ENCODE results near the gene DUSP5.

DUSP5 gene

DNA sequence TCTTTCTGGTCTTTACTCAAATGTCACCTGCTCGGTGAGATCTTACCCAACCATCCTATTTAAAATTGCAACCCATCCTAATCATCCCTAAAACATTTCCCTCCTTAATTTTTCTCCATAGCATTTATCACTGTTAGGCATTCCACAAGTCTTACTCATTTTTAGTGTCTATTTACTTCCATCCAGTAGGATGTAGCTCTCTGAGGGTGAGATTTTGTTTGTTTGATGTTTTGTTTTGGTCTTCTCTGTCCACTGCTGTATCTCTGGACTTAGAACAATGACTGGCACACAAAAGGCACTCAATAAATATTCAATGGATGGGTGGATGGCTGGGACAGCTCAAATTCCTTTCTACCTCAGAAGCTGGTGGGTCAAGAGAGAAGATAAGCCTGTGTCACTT, 15.8 kb upstream of the DUSP5 start:
- no peak for DNase-seq

DNA sequence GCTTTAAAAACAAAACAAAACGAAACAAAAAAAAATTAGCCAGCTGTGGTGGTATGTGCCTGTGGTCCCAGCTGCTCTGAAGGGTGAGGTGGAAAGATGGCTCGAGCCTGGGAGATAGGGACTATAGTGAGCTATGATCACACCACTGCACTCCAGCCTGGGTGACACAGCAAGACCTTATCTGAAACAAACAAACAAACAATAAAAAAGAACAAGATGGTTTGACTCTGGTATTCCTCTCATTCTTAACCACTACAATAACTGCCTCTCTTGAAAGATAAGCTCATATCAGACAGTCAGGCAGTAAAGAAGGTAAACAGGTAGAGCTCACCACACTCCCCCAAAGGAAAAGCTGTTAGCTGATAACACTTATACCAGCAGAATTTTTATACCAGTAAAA, 14.1 kb upstream of the DUSP5 start:
- DNase-seq, result no peak

DNA sequence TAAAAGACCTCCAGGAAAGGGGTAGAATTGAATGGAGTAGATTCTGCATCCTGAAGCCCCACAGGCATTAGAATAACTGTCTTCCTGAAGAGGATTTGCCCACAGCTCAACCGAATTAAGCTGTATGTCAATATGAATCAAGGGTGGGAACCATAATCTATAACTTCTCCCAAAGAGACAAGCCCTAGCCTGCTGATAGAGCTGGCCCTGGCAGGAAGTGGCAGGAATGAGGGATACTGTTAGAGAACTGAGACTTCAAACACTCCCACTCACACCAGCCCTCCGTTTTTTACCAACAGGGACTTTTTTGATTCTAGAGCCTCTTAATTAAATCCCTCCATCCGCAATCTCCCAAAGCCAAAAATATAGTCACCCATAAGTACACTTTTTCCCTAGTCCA, 12.2 kb upstream of the DUSP5 start:
- DNase-seq, result no peak

DNA sequence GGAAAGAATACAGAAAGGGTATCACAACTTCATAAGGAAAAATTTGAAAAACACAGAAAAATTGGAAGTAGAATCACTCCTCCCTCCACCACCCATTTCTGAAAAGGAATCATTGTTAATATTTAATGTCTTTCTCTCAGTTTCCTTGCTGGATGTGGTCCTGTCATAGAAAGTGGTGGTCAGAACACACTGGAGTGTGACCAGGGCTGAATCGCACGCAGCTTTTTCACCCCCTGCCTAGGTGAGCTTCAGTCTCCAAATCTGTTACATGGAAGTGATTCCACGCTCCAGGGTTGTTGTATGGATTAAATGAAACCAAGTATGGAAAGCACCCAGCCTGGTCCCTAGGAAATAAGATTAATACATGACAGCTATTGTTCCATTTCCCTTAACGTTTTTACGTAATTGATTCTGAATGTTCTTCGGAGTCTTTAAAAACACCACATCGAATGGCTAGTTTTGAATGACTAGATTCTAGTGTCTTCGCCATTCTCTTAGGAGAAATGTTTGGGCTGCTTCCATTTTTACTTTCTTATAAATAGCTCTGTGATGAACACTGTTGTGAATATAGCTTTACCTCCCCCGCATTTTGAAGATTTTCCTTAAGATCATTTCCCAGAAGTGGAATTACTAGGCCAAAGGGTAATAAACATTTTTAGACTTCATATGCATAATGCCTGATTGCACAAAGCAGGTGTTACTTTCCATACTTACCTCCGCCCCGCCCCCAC, 10.9 kb upstream of the DUSP5 start:
- DNase-seq, result no peak

DNA sequence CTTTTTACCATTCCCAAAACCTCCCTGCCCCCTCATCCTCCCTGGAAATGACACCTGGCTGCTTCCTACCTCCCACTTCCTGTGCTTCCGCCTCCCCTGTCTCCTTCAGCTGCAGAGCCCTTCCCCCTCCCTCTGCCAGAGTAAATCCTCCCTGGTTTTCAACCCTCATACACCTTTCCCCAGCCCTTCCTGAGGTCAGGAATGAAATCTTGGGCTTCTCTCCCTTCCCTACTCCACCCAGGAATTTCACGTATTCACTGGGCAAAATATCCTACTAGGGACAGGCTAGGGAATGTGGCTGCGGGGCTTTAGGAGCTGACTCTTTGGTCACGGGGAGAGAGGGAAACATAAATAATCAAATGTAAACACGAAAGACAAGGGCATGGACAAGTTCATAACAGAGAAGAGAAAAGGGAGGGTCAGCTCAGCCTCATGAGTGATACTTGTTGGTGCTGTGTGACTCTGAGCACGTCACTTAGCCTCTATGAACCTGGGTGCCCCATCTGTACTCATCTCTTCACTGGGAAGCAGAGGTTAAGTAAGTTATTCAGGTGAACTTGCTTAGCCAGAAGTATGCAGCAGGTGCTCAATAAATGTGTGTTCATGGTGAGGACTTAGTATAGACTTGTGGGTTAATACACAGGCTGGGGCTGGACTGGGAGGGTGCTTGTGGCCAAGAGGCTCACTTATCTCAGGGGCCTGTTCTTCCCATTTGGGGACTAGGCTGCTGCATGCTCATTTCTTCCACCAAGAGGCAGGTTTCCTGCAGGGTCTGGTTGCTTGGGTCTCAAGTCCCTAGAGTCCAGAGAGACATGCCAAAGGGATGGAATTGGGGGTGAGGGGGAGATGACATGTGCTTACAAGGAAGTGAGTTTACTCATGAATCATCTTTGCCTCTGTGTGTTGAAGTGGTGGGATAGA, 10.0 kb upstream of the DUSP5 start:
- peak; percentile 8 for DNase-seq

DNA sequence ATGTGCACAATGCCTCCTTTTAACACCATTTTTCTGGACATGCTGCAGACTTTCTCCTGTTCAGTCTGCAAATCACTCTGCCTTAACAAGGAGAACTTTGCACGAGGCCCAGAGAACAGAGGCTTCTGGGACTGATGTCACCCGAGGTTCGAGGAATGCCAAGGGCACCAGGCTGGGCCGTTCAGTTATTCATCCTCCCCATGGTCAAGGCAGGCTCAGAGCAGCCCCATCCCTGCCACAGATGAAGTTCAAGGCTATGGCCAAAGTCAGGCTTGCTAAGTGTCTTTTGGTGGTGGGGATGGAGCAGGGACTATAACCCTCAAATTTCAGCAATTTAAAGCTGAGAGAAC, 9.4 kb upstream of the DUSP5 start:
- no peak for DNase-seq

DNA sequence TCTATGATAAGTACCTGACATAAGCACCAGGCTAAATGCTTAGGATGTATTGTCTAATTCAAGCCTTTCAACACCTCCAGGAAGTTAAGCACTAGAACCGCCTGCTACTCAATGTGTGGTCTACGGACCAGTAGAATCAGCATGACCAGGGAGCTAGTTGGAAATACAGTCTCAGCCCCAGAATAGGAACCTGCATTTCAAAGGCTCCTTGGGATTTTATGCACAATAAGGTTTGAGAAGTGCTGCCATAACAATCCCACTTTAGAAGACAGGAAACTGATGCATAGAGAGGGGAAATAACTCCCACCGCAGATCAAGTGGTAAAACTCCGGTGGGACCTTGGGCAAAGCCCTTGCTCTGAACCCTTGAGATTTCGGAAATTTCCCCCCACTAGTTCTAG, 8.8 kb upstream of the DUSP5 start:
- DNase-seq, result no peak

DNA sequence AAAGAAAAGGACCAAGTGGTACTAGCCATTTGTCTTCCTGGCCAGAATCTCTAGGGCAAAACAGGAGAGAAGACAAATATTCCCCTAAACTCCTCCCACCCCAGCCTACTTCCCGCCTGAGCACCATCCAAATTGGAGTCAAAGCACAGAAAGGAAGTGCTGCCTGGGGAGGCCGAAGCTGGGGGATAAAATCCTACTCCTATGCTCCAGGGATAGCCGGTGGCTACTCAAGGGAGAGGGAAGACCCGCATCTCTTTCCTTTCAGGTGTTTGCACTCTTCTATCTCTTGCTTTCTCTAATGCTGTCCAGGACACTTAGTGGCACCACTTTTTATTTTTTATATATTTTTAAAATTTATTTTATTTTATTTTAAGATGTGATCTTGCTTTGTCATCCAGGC, 7.1 kb upstream of the DUSP5 start:
- DNase-seq, result no peak

DNA sequence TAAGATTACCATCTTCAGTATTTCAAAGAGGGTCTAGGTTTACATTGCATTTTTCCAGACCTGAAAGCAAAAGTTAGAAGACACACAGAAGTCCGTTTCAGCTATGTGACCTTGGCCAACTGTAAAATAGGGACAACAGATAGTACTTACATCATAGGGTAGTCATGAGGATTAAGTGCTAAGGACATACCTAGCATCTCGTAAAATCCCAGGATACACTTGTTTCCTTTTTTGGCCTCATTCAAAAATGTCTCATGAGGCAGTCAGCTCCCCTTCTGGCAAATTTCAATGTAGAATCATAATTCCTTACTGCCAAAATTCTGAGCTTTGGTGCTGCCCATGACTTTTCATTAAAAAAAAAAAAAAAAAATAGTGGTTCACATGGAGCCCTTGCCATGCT, 6.4 kb upstream of the DUSP5 start:
- DNase-seq, result no peak

DNA sequence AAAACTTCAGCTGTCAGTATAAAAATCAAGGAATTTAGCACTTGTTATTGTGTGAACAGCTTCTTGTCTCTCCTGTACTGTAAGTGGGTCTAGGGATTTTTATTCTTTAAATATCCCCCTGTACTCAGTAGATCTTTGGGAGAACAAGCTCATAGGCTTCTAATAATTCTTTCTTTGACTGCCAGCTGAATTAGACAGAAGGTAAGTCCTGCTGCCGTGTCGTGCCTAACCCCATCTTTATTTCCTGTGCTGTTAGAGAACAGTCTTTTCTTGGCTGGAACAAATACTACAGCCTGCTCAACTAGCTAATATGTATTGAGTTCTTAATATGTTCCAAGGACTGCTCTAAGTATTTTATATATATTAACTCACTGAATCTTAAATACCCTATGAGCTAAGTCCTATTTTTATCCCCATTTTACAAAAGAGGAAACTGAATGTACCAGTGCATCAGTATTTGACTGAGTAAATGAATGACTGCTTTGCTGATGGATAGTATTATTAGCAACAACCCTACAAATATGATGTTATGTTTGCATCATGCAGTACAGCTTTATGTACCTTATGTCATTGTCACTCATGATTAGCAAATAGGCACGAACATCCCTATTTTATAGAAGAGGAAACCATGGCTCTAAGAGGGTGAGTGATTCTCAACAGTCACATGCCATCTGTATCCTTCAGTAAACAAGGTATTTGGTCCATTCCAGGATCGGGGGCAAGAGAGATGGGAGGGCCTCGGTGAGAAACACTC, 5.5 kb upstream of the DUSP5 start:
- no peak for DNase-seq

DNA sequence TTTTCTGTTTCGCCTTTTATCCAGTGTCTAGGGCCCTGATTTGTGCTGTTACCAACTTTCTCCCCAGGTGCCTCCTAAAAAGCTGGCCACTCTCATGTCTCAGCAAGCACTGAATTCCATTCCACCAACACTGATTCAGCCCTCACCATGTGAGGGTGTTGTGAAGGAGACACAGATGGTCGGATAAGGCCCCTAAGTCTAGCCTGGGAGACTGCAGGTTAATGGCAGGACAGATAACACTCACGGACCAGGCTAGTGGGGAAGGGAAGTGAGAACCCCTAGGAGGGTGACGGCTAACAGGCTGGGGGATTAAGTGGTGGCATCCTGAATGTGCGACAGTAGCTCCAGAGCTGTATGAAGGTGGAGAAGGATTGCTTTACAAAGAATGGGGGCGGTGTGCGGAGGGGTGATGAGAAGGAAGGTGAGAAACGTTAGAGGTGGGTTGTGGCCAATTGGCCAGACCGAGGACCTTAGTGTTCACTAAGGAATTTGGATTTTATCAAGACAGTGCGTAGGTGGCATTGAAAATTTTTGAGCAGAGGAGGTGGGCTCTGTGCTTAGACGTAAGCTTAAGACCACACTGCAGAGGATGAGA, 3.8 kb upstream of the DUSP5 start:
- no peak for DNase-seq

DNA sequence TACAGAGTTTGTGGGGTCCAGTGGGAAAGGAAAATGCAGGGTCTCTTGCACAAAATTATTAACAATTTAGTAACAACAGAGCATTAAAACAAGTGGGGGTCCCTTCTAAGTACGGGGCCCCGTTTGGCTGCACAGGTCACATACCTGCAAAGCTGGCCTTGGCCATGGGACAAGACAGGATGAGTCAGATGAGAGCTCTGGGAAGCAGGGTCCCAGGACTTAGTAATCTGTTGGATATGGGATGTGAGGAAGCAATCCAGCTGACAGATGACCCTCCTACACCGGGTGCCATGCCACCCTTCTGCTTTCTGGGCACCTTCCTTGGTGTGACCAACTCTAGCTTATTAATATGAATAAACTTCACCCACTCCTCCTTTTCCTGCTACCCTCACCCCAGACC, 3.2 kb upstream of the DUSP5 start:
- DNase-seq, result no peak

DNA sequence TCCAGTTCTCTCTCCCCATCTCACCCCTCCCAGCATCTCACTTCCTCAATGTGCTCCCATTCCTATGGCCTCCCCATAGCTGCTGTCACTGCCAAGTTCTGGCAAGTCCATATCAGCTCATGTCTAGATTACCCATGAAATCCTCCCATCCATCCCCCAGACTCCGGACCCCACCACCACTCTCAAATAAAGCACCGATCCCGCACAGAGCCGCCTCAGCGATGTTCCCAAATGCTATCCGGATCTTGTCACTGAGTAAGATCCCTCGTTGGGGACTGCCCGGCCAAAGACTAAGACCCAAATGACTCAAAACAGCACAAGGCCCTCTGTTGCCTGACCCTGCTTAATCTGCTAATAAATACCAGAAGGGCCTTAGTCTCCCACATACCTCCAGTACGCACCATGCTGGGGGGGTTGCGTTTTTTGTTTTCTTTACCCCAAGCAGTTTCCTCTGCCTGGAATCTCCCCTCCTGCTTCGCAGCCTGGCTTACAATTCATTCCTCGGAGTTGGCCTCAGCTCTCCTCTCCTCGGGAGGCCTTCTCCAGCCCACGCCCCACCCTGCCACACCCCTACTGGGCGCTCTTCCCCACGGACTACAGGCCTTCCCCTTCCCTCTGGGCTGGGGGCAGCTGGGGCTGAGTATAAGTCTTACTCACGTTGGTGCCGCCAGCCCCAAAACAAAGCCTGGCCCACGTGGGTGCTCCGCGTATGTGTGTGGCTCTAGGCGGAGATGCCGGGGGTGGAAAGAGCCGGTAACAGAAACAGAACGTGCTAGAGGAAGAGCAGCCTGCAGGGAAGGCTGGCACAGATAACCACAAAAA, 1.8 kb upstream of the DUSP5 start:
- DNase-seq, result no peak

DNA sequence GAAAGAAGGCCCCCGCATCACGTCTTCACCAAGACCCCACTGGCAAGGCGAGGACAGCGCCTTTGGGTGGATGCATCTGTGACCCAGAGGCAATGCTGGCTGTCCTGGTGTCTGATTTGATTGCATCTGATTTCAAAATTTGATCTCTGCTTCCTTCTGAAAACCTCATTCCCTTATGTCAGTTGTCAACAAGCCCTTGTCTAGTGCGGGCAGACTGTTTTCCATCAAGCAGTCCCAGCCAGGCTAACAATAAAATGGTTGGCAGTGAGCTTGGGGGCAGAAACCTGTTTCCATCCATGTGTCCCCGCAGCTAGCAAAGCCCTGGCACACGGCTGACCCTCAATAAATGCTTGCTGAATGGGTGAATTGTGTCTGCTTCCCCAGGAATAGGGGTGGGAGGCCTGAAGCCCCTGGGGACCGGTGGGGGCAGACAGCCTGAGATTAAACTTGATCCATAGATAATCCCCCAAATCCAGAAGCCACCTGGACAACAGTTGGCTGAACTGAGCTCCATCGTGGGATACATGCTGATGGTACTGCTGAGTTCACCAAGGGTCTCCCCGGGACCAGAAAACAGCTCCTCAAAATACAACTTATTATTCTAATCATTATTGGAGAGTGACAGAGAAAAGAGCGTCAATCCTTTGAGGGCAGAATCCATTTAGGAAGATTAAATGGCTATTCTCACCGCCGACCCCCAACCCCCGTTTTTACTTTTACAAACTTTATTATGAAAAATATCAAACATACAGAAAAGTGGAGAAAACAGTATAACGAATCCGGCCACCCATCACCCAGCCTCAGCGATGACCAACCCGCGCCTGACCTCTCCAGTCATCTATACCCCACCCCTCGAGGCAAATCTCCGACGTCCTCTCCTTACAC, 912 bp upstream of the DUSP5 start:
- no peak for DNase-seq

DNA sequence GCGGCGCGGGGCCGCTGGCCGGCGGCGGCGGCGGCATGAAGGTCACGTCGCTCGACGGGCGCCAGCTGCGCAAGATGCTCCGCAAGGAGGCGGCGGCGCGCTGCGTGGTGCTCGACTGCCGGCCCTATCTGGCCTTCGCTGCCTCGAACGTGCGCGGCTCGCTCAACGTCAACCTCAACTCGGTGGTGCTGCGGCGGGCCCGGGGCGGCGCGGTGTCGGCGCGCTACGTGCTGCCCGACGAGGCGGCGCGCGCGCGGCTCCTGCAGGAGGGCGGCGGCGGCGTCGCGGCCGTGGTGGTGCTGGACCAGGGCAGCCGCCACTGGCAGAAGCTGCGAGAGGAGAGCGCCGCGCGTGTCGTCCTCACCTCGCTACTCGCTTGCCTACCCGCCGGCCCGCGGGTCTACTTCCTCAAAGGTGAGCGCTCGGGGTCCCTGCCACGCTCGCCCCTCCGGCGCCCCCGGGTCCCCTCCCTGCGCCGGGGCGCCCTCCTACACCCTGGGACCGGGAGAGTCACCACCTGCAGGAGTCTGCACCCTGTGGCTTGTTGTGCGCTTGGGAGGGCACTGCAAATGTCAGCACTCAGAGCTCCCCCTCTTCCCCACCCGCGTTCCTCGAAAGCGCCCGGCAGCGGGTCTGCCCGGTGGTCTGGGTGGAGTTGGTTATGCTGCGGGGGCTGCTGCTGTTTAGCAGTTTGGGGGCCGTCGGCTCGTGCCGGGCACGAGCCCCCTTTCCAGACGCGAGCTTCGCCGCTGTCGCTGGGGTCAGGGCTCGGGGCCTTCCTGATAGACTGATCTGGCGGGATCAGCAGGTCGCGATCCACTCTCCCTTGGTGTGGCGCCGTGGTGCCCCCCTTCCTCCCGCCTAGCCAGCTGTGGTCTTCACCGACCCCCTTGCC, 627 bp downstream of the DUSP5 start:
- DNase-seq, result peak; percentile 36

DNA sequence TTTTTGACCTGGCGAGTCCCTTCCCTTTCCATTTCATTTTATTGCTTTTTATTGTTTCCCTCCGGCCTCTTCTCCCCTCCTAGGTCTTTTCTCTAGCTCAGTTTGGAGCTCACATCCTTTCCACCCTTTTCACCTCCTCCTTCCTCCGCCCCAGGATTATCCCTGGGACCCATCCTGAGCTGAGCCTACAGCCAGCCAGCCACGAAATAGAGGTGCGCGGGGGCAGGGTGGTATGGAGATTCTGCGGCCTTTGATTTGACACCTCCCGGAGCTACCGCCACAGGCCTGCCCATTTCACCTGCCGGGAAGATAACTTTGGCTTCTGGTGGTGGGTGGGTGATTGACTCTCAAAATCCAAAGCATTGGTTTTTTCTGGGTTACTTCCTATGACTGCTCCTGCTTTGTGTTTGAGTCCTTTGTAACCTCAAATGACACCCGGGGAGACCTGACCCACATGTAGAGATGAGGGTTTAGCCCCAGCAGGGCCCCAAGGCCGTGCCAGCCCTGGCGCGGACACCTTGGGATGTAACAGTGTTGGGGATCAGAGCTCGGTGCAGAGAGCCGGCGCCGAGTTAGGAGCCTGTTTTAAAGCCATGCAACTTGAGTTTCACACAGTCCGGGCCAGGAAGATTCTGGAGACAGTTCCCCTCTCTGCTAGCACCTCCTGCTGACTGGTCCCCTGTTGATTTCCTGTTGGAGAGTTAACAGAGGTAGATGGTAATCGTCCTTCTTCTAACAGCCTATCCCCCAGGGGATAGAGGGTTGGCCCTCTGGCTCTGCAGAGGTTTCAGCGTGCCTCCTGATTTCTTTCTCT, 1.5 kb downstream of the DUSP5 start:
- no peak for DNase-seq

DNA sequence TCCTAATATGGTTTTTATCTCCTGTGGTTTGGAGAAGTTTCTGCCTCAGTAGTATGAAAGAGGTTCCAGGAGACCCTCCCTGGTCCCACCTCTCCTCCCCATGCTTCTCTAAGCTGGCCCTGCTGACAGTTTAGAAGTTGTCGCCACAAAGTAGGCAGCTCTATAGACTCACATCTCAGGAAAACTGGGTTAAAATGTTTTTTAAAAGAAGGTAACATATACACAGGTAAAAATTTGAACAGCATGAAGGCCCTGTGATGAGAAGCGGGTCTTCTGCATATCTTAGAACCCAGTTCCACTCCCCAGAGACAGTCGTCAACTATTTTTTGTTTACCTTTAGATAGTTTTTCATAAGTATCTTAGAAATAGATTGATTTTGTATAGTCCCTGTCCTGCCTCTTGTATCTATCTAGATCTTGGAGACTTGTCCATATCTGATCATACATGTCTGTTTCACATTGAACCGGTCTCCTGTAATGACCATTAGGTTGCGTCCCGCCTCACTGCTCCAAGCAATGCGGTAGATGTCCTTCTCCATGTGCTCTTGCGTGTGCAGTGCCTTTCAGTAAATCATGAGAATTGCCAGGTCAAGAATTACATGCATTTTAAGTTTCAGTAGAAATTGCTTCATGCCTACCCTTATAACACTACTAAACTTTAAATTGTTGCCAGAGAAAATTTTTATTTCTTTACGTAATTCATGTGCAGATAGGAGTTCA, 2.2 kb downstream of the DUSP5 start:
- no peak for DNase-seq

DNA sequence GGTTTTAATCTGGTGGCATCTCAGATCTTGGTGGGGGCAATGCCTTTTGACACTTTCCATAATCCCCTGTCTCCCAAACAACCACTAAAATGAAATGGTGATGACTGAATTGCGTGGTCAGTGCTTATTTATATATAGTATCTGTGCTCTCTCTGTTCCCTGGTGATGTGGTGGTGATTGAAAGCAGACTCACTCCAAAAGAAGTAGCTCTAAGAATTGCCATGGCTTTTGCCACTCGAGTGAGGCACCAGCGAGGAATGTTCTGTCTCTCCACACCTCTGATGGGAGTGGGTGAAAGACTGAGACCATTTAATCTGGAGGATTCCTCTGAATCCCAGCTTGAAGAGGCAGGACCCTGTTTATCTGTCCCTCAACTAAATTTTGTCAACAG, 2.8 kb downstream of the DUSP5 start:
- no peak for DNase-seq
